Neural cell (in vitro differentiated cells): ENCODE data around the gene CAMSAP3.

Source experiments
- CTCF ChIP-seq: fragments of 450-650 bp; IDR thresholded peaks from 2 replicates; pipeline ENCODE4 v1.5.1; 2014; ENCODE audit warnings: antibody characterized with exemption, mild to moderate bottlenecking, moderate library complexity; ENCODE audit not compliant: poor library complexity, severe bottlenecking
- EP300 ChIP-seq: fragments of 450-650 bp; conservative IDR thresholded peaks from 2 replicates; pipeline ENCODE4 v1.6.1; 2014; ENCODE audit warnings: antibody characterized with exemption, mild to moderate bottlenecking, moderate library complexity; ENCODE audit not compliant: poor library complexity, severe bottlenecking
- EZH2 ChIP-seq: fragments of 200-600, 300-800 bp; shearing (Covaris generic), sonication (generic); IDR thresholded peaks from 2 replicates; pipeline ENCODE4 v1.6.1; 2014; ENCODE audit warnings: antibody characterized with exemption, low read length, borderline replicate concordance, mild to moderate bottlenecking; ENCODE audit not compliant: insufficient read depth, poor library complexity, severe bottlenecking
- MXI1 ChIP-seq: fragments of 450-650 bp; conservative IDR thresholded peaks from 2 replicates; pipeline ENCODE4 v1.6.1; 2014; ENCODE audit warnings: antibody characterized with exemption, mild to moderate bottlenecking; ENCODE audit not compliant: poor library complexity, severe bottlenecking
- POLR2AphosphoS5 ChIP-seq: IDR thresholded peaks from 2 replicates; pipeline ENCODE4 v1.6.1; 2012
- RAD21 ChIP-seq: fragments of 450-650 bp; conservative IDR thresholded peaks from 2 replicates; pipeline ENCODE4 v1.6.1; 2014; ENCODE audit warnings: antibody characterized with exemption, mild to moderate bottlenecking, moderate library complexity
- REST ChIP-seq: IDR thresholded peaks from 2 replicates; pipeline ENCODE4 v1.6.1; 2012; ENCODE audit warnings: borderline replicate concordance
- SMC3 ChIP-seq: fragments of 450-650 bp; conservative IDR thresholded peaks from 2 replicates; pipeline ENCODE4 v1.6.1; 2014; ENCODE audit warnings: antibody characterized with exemption, mild to moderate bottlenecking, moderate library complexity; ENCODE audit not compliant: poor library complexity
- TAF1 ChIP-seq: IDR thresholded peaks from 2 replicates; pipeline ENCODE4 v1.6.1; 2012; ENCODE audit warnings: low read depth

GRCh38 chr19:7618348-7618747, 22.7 kb downstream of the CAMSAP3 start:
- no peak for TF ChIP-seq CTCF
- TF ChIP-seq RAD21 = no peak
- TF ChIP-seq EZH2 = no peak
- no peak for TF ChIP-seq REST
- TF ChIP-seq EP300 = no peak
- no peak for TF ChIP-seq TAF1
- no peak for TF ChIP-seq POLR2AphosphoS5
- no peak for TF ChIP-seq SMC3
- TF ChIP-seq MXI1 = no peak
